B cell (primary cell): Measurements from ENCODE around the gene C19orf73. TPM values are rescaled to one million over a fixed set of nuclear protein-coding genes. Genes with fewer than 3 reads are reported as not detected.

Source experiments
- ATAC-seq: fragments of 200-7000 bp; cut with Tn5 transposase; one replicate; pipeline ENCODE4 v1.10.0; 2021; ENCODE audit warnings: low read depth, mild to moderate bottlenecking, moderate number of reproducible peaks, moderate library complexity
- CTCF ChIA-PET: fragments of 350-600 bp; sonication (Branson Sonifier 250); formaldehyde crosslinking; loops from one replicate; lab custom pipeline; 2021; ENCODE audit warnings: antibody characterized with exemption, inconsistent platforms; lab: Charles Lee
- POLR2A ChIA-PET: fragments of 350-600 bp; sonication (Branson Sonifier 250); formaldehyde crosslinking; loops from one replicate; lab custom pipeline; 2021; ENCODE audit warnings: antibody characterized with exemption; lab: Charles Lee
- DNase-seq: peaks from one replicate; pipeline ENCODE4 v3.0.0; 2013
- H2AFZ ChIP-seq: 2 replicates; pipeline ENCODE4 v1.6.1; 2012; ENCODE audit warnings: mild to moderate bottlenecking, low read depth, low read length; ENCODE audit not compliant: insufficient read depth, poor library complexity, severe bottlenecking
- H3K27ac ChIP-seq, 2 donors: 1 replicate in 1 of 2; 2 replicates in 1 of 2; pipeline ENCODE4 v1.5.1; 2012 to 2013; ENCODE audit warnings: low read length in 2 of 2, mild to moderate bottlenecking in 2 of 2, moderate library complexity in 1 of 2
- H3K27me3 ChIP-seq, 4 experiments: fragments of 200-600 bp in 1 of 4; sonication (generic) in 1 of 4; replicated peaks in 1 of 4; 1 replicate in 2 of 4; 2 replicates in 2 of 4; pipeline versions ENCODE4 v1.6.1 to v1.7.0; 2013 to 2016; ENCODE audit warnings: low read length in 3 of 4, mild to moderate bottlenecking in 2 of 4, mixed read lengths in 1 of 4, moderate library complexity in 1 of 4; ENCODE audit not compliant: insufficient read depth in 4 of 4, control insufficient read depth in 3 of 4; ENCODE audit errors: control extremely low read depth in 1 of 4
- H3K36me3 ChIP-seq, 2 experiments: replicated peaks in 1 of 2; 1 replicate in 1 of 2; 2 replicates in 1 of 2; pipeline versions ENCODE4 v1.6.1 to v1.7.1; 2013; ENCODE audit warnings: low read length in 1 of 2; ENCODE audit not compliant: insufficient read depth in 2 of 2, control insufficient read depth in 1 of 2; ENCODE audit errors: control extremely low read depth in 1 of 2, extremely low read depth in 1 of 2
- H3K4me1 ChIP-seq, 2 donors: fragments of 200-600 bp in 1 of 2; sonication (generic) in 1 of 2; 1 replicate in 1 of 2; 2 replicates in 1 of 2; pipeline versions ENCODE4 v1.5.1 to v1.6.1; 2013 to 2017; ENCODE audit warnings: low read length in 2 of 2; ENCODE audit not compliant: control insufficient read depth in 2 of 2, insufficient read depth in 2 of 2
- H3K4me2 ChIP-seq: replicated peaks from 2 replicates; pipeline ENCODE3; 2012; ENCODE audit warnings: mild to moderate bottlenecking, low read depth, low read length; ENCODE audit not compliant: poor library complexity, severe bottlenecking
- H3K4me3 ChIP-seq, 5 experiments: fragments of 200-600 bp in 1 of 5; sonication (generic) in 1 of 5; 1 replicate in 3 of 5; 2 replicates in 2 of 5; pipeline versions ENCODE4 v1.5.1 to v1.7.0; 2011 to 2016; ENCODE audit warnings: low read length in 4 of 5, mild to moderate bottlenecking in 4 of 5, low read depth in 2 of 5, control low read depth in 1 of 5, moderate library complexity in 1 of 5; ENCODE audit not compliant: insufficient read depth in 1 of 5; ENCODE audit errors: control extremely low read depth in 1 of 5, extremely low read depth in 1 of 5
- H3K79me2 ChIP-seq: fragments of 200-600 bp; sonication (generic); one replicate; pipeline ENCODE4 v1.6.0; 2016; ENCODE audit warnings: low read length; ENCODE audit not compliant: control insufficient read depth, insufficient read depth
- H3K9ac ChIP-seq: fragments of 200-600 bp; sonication (generic); 2 replicates; pipeline ENCODE4 v1.6.1; 2017; ENCODE audit warnings: mild to moderate bottlenecking, low read length, moderate library complexity
- H3K9me3 ChIP-seq, 3 donors: one replicate each; pipeline versions ENCODE4 v1.6.1 to v1.7.1; 2013; ENCODE audit warnings: low read length in 2 of 3; ENCODE audit not compliant: control insufficient read depth in 2 of 3, insufficient read depth in 1 of 3; ENCODE audit errors: control extremely low read depth in 1 of 3
- H4K20me1 ChIP-seq: 2 replicates; pipeline ENCODE4 v1.6.0; 2012; ENCODE audit warnings: mild to moderate bottlenecking, low read length; ENCODE audit not compliant: insufficient read depth, control insufficient read depth, poor library complexity, severe bottlenecking
- H3K27ac Mint-ChIP-seq: one replicate; pipeline ENCODE4 v1.8.0; 2021; ENCODE audit warnings: mixed read lengths
- H3K27me3 Mint-ChIP-seq: one replicate; pipeline ENCODE4 v1.8.0; 2021; ENCODE audit warnings: mixed read lengths
- H3K4me1 Mint-ChIP-seq: one replicate; pipeline ENCODE4 v1.8.0; 2021; ENCODE audit warnings: mixed read lengths
- H3K4me3 Mint-ChIP-seq: one replicate; pipeline ENCODE4 v1.8.0; 2021; ENCODE audit warnings: mixed read lengths
- H3K9me3 Mint-ChIP-seq: one replicate; pipeline ENCODE4 v1.8.0; 2022; ENCODE audit warnings: mixed read lengths; ENCODE audit not compliant: insufficient read depth
- EZH2 ChIP-seq: IDR thresholded peaks from 2 replicates; pipeline ENCODE4 v1.6.1; 2012; ENCODE audit warnings: borderline replicate concordance, low read depth, mild to moderate bottlenecking, moderate library complexity, low read length; ENCODE audit not compliant: insufficient read depth, poor library complexity, severe bottlenecking
- WGBS: methylation state at CpG from one replicate; pipeline ENCODE4 v1.1.5; 2013; ENCODE audit warnings: missing lambda C conversion rate; ENCODE audit not compliant: insufficient coverage; 5-methylcytosine and 5-hydroxymethylcytosine counted together
- intact Hi-C: fragments of 100-400 bp; cut with micrococcal nuclease; formaldehyde crosslinking; loops from one replicate; pipeline ENCODE4 v1.10.0; 2022
- polyA plus RNA-seq: library from polyadenylated mRNA; depleted of rRNA; stranded (reverse); fragments of >200 nt; gene quantifications from 2 replicates; pipeline ENCODE4 v1.2.3, GENCODE V29; 2012
- total RNA-seq, 2 donors: library from RNA; stranded (reverse); fragments of 120-200 nt in 1 of 2; gene quantifications; 1 replicate in 1 of 2; 2 replicates in 1 of 2; pipeline versions ENCODE4 v1.2.3 to v1.2.4, GENCODE V29; 2013 to 2022
- TF ChIP-seq, protein P1 (sequence below): fragments of 200-600 bp; IDR thresholded peaks from one replicate; pipeline ENCODE4 v1.8.0; 2022; ENCODE audit warnings: antibody characterized with exemption, mild to moderate bottlenecking

C19orf73 gene
- total and polyA plus RNA-seq, 2 donors (not counting 1 experiment from before 2014, with no cell fraction given) = 3.9 to 8.2 TPM

DNA sequence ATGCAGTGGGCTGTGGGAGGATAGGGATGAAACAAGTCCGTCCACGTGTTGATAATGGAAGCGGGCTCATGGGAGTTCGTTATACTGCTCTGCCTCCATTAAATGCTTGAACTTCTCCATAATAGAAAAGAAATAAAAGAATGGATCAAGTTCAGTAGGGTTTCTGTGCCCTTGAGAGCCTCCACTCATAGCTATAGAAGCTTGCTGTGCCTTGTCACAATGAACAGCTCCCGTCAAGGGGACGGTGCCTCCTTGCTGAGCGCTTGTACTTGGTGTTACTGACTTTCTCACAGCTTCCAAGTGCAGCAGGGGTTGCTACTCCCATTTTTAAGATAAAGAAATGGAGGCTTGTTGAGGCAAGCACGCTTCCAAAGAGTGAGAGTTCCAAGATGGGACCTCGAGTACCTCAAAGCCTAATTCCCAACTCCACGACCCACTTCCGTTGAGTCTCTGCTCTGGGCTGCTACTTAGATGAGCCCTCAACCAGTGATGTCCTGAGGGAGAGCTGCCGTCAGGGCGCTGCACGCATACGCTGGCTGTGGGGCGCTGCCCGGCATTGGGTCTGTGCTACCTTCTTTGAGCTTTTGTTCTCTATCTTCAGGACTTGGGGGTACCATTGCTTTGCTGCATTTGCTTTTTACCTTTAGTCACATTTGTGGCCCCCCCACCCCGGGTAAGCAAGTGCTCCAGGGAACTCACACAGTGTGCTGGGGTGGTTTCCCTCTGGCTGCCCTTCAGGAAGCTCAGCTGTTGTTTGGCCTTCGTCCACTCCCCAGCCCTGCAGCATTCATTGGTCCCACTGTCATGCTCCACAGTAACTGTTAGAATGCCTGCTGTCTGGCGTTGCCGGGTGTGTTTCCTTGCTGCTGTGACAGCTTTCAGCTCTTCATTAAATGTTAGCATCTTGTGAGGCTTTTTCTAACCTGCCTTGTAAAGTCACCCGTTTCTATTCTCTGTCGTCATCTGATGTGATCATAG, 24.1 kb downstream of the C19orf73 start:
- DNase-seq (no peak), ATAC-seq (no peak)
- Histone ChIP-seq H2AFZ (no peak overlapping the region), H3K27me3 (no peaks in the 10 kb centered on the region), H3K27ac (no peak overlapping the region), H3K9me3 (no peaks in the 10 kb centered on the region), H3K4me3 (no peak overlapping the region), H3K4me2 (no peak overlapping the region), H3K9ac (no peak overlapping the region), H3K36me3 (peaks cover 1 to 73% of the 10 kb centered on the region in 2 experiments), H3K79me2 (peaks cover 65% of the 10 kb centered on the region), H3K4me1 (no peaks in the 10 kb centered on the region), H4K20me1 (peaks cover 96% of the 10 kb centered on the region)
- intact Hi-C loops = no loop called here
- no peaks in the 10 kb centered on the region for H3K9me3 Mint-ChIP-seq
- no peak overlapping the region for H3K4me3 Mint-ChIP-seq
- 93% methylated on average over 18 of the region's 23 CpGs for WGBS
- POLR2A ChIA-PET = no interaction called here
- TF ChIP-seq EZH2 = no peak
- TF ChIP-seq, protein P1, sequence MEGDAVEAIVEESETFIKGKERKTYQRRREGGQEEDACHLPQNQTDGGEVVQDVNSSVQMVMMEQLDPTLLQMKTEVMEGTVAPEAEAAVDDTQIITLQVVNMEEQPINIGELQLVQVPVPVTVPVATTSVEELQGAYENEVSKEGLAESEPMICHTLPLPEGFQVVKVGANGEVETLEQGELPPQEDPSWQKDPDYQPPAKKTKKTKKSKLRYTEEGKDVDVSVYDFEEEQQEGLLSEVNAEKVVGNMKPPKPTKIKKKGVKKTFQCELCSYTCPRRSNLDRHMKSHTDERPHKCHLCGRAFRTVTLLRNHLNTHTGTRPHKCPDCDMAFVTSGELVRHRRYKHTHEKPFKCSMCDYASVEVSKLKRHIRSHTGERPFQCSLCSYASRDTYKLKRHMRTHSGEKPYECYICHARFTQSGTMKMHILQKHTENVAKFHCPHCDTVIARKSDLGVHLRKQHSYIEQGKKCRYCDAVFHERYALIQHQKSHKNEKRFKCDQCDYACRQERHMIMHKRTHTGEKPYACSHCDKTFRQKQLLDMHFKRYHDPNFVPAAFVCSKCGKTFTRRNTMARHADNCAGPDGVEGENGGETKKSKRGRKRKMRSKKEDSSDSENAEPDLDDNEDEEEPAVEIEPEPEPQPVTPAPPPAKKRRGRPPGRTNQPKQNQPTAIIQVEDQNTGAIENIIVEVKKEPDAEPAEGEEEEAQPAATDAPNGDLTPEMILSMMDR = no peak
- H3K27ac Mint-ChIP-seq = no peak overlapping the region
- CTCF ChIA-PET = interaction anchor here (0.6 to 1.7 kb wide), 8 partner anchors 11 to 536 kb away, joined by 3 to 14 read pairs (median 3); no protein-coding TSS in a partner anchor
- H3K27me3 Mint-ChIP-seq = no peaks in the 10 kb centered on the region
- H3K4me1 Mint-ChIP-seq = peaks cover 7% of the 10 kb centered on the region

GRCh38 chr19:49092686-49093085, 26.3 kb downstream of the C19orf73 start:
- Mint-ChIP-seq H3K27me3 (no peaks in the 10 kb centered on the region), H3K9me3 (no peaks in the 10 kb centered on the region), H3K4me3 (no peak overlapping the region), H3K4me1 (peaks cover 16% of the 10 kb centered on the region), H3K27ac (no peak overlapping the region)
- H3K36me3 ChIP-seq = peaks cover 0 to 64% of the 10 kb centered on the region in 2 experiments
- H3K27ac ChIP-seq = no peak overlapping the region
- no peak for TF ChIP-seq EZH2
- TF ChIP-seq, protein P1 = no peak
- H3K9ac ChIP-seq = no peak overlapping the region
- no peak overlapping the region for H3K4me3 ChIP-seq
- H3K9me3 ChIP-seq = no peaks in the 10 kb centered on the region
- no peaks in the 10 kb centered on the region for H3K27me3 ChIP-seq
- no peak overlapping the region for H3K4me2 ChIP-seq
- CTCF ChIA-PET = interaction anchor here (0.9 kb wide), 1 partner anchor 14 kb away, joined by 3 read pairs; no protein-coding TSS in a partner anchor
- H3K79me2 ChIP-seq = peaks cover 69% of the 10 kb centered on the region
- no peak overlapping the region for H2AFZ ChIP-seq
- DNase-seq = no peak
- POLR2A ChIA-PET = no interaction called here
- H3K4me1 ChIP-seq = peaks cover 0 to 1% of the 10 kb centered on the region in 2 donors
- 97% methylated on average over 6 of the region's 6 CpGs for WGBS
- intact Hi-C loops = no loop called here
- ATAC-seq = no peak
- peaks cover 91% of the 10 kb centered on the region for H4K20me1 ChIP-seq
